BLaER1 treated with 17β-estradiol and CSF1 and Interleukin-3, amounts not matched to agents 10 nM and 100 nM (cell line): ENCODE results near the gene DOCK4.

Experiments
- H3K27ac ChIP-seq, 11 experiments: shearing (Covaris generic); formaldehyde crosslinking; 2 replicates each; pipeline ENCODE4 v1.8.1; 2022
- H3K27me3 ChIP-seq, 11 experiments: shearing (Covaris generic); formaldehyde crosslinking; 2 replicates each; pipeline ENCODE4 v1.8.1; 2022
- H3K36me3 ChIP-seq, 11 experiments: shearing (Covaris generic); formaldehyde crosslinking; 2 replicates each; pipeline ENCODE4 v1.8.1; 2022
- H3K4me1 ChIP-seq, 10 experiments: shearing (Covaris generic); formaldehyde crosslinking; 2 replicates each; pipeline ENCODE4 v1.8.1; 2022
- H3K4me2 ChIP-seq, 11 experiments: shearing (Covaris generic); formaldehyde crosslinking; 2 replicates each; pipeline ENCODE4 v1.8.1; 2022
- H3K4me3 ChIP-seq, 10 experiments: shearing (Covaris generic); formaldehyde crosslinking; 2 replicates each; pipeline ENCODE4 v1.8.1; 2022
- H3K9ac ChIP-seq, 11 experiments: shearing (Covaris generic); formaldehyde crosslinking; 2 replicates each; pipeline ENCODE4 v1.8.1; 2022
- H3K9me3 ChIP-seq, 11 experiments: shearing (Covaris generic); formaldehyde crosslinking; replicated peaks in 1 of 11; 2 replicates each; pipeline ENCODE4 v1.8.1; 2022
- H4K20me1 ChIP-seq, 11 experiments: shearing (Covaris generic); formaldehyde crosslinking; 2 replicates each; pipeline ENCODE4 v1.8.1; 2022
- Cebpa-rat ChIP-seq, 11 experiments: shearing (Covaris generic); IDR thresholded peaks; 2 replicates each; pipeline ENCODE4 v1.8.1; 2022

DOCK4 gene

DNA sequence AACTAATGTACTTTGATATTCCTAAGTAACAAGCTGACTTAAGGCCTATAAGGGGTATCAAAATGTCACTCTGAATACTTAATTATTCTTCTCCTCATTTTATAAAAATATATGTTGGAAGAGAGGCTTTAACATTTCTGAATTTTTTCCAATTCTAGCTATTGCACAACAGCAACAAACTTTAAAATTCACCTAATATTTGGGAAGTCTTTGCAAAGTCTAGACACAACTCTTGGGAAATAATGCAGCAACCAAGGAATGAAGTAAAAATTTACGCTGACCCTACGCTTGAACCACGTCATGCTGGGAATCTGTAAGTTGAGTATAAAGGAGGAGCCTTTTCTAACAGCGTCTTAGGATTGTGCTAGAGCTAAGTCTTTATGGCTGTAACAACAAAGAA, 400.0 kb downstream of the DOCK4 start:
- Histone ChIP-seq H3K36me3 (peaks cover 0 to 100% (median 15%) of the 10 kb centered on the region in 11 experiments; a peak in 11 of 22 replicates), H4K20me1 (peaks cover 0 to 5% (median 0%) of the 10 kb centered on the region in 11 experiments; a peak in 1 of 22 replicates), H3K27me3 (no peaks in the 10 kb centered on the region), H3K4me3 (no peak overlapping the region), H3K27ac (no peak overlapping the region), H3K9ac (no peak overlapping the region), H3K4me2 (no peak overlapping the region), H3K4me1 (no peaks in the 10 kb centered on the region), H3K9me3 (peaks cover 23 to 39% (median 30%) of the 10 kb centered on the region in 11 experiments)
- no peak for TF ChIP-seq Cebpa-rat (IDR thresholded peaks at IDR 0.05)

DNA sequence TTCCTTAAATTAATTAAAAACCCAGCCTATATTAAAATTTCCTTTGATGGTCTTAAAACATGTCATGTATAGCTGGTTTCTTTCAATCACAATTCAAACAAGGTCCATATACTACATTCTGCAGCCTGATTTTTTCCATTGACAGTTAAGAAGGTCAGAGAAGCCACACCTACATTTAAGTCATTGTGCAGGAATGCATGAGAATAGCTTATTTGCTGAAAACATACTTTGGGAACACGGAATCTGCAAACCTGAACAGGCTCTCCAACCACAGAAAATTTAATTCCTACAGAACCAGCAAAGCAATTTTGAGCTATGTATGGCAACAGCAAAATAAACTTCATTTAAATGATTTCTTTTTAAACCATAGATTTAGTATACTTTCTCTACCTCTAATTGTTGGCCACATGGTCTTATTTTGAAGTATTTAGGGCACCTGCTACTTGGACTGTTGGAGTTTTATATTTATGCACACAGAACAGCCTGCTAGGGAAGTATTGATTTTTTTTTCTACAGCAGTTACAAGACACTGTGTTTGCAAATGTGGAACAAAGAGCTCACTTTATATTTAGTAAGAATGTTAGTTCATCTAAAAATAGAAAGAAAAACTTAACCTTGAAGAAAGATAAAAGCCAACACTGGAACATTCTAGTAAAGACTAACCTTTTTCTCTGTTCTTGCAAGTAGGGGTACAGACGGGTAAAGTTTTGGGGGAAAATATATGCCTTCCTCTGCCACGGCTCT, 403.0 kb downstream of the DOCK4 start:
- Histone ChIP-seq H3K9ac (no peak overlapping the region), H3K4me2 (no peak overlapping the region), H3K27ac (no peak overlapping the region), H3K4me3 (no peak overlapping the region), H3K9me3 (peaks cover 52 to 70% (median 60%) of the 10 kb centered on the region in 11 experiments), H3K27me3 (no peaks in the 10 kb centered on the region), H4K20me1 (no peaks in the 10 kb centered on the region), H3K36me3 (peaks cover 0 to 99% (median 3%) of the 10 kb centered on the region in 11 experiments; a peak in 10 of 22 replicates), H3K4me1 (no peaks in the 10 kb centered on the region)
- TF ChIP-seq Cebpa-rat (IDR thresholded peaks at IDR 0.05) = no peak

DNA sequence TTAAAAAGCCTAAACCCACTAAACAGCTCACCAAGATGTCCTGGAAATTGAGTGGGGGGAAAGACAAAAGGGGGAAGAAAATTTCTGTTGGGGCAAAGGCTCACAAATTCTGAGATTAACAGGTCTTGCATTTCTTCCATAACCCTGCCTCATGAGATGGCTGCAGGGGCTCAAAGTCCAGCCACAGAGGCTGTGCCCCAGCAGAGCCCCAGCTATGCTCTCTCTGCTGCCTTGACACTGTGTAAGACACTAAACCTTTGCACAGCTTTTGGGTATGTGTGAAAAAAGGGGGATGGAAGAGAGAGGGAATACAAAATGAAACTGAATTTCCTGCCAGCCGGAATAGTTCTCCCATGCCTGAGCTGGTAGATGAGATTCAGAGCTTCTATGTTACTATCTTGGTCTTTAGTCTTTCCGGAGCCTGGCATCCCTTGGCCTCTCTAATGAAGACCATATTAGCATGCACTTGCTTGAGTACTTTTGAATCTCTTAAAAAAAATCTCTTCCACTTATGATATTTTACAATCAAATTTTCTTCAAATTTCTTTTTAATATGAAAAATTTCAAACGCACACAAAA, 403.9 kb downstream of the DOCK4 start:
- Histone ChIP-seq H3K36me3 (peaks cover 0 to 99% (median 3%) of the 10 kb centered on the region in 11 experiments; a peak in 10 of 22 replicates), H3K9me3 (peaks cover 61 to 79% (median 69%) of the 10 kb centered on the region in 11 experiments), H3K27ac (no peak overlapping the region), H4K20me1 (no peaks in the 10 kb centered on the region), H3K9ac (no peak overlapping the region), H3K4me1 (no peaks in the 10 kb centered on the region), H3K4me2 (no peak overlapping the region), H3K4me3 (no peak overlapping the region), H3K27me3 (no peaks in the 10 kb centered on the region)
- no peak for TF ChIP-seq Cebpa-rat (IDR thresholded peaks at IDR 0.05)

DNA sequence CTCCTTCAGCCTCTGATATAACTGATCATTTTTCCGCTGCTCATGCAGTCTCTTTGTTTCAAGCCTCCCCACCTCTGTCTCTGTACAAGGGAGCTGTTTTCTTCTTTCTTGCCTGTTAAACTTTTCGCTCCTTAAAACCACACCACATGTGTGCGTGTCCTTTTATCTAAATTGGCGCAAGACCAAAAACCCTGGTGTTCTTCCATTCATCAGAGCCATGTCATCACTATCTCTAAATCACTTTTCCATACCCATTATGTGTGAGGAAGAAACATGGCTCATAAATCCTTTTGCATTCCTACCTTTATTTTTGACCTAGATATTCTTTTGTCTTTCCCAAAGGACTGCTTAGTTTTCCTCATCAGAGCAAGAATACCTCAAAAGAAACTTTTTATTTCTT, 404.9 kb downstream of the DOCK4 start:
- H3K27me3 ChIP-seq = no peaks in the 10 kb centered on the region
- no peak overlapping the region for H3K27ac ChIP-seq
- H3K36me3 ChIP-seq = peaks cover 0 to 99% (median 12%) of the 10 kb centered on the region in 11 experiments; a peak in 10 of 22 replicates
- H3K4me3 ChIP-seq = no peak overlapping the region
- H4K20me1 ChIP-seq = no peaks in the 10 kb centered on the region
- H3K9ac ChIP-seq = no peak overlapping the region
- peaks cover 71 to 89% (median 79%) of the 10 kb centered on the region in 11 experiments for H3K9me3 ChIP-seq
- H3K4me2 ChIP-seq = no peak overlapping the region
- no peak for TF ChIP-seq Cebpa-rat (IDR thresholded peaks at IDR 0.05)
- no peaks in the 10 kb centered on the region for H3K4me1 ChIP-seq

DNA sequence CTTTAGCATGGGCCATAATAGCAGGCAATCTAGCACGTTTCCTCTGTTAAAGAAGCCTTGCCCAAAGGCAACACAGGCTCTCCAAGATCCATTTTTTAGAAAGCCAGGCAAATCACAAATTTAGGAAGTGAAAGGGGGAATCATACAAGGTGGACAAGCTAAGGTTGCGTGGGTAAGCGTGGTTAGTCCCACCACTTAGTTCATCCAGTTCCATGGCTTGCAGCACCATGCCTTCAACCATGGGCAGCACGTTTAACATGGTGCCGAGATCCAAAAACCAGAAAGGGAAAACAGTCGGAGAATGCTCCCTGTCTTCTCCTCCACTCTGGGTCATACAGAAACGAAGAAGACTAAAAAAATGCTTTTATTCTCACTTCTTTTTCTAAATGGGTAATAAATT, 409.5 kb downstream of the DOCK4 start:
- Histone ChIP-seq H3K4me1 (no peaks in the 10 kb centered on the region), H3K9ac (no peak overlapping the region)

DNA sequence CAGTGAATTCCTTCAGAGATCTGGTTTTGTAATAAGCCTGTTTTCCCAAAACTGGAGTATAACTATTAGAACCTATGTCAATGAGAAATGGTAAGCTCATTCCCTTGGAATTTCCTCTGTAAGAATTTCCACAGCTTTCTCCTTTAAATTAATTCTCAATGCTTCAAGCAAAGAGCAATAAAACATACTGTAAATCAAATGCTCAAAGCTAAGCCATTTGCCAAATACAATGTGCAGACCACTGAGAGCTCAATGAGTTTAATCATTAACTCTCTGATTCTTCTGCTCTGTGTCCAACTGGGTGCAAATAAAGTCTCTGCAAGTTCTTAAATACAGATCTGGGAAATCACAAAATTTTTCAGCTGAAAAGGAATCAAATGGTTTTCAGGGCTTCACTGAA, 416.3 kb downstream of the DOCK4 start:
- no peaks in the 10 kb centered on the region for H3K4me1 ChIP-seq
- H3K4me3 ChIP-seq = no peak overlapping the region
- no peak for TF ChIP-seq Cebpa-rat (IDR thresholded peaks at IDR 0.05)
- no peak overlapping the region for H3K27ac ChIP-seq
- H4K20me1 ChIP-seq = peaks cover 0 to 11% (median 0%) of the 10 kb centered on the region in 11 experiments; a peak in 1 of 22 replicates
- H3K36me3 ChIP-seq = peaks cover 0 to 97% (median 5%) of the 10 kb centered on the region in 11 experiments; a peak in 10 of 22 replicates
- H3K9me3 ChIP-seq = peaks cover 5 to 38% (median 27%) of the 10 kb centered on the region in 11 experiments
- no peak overlapping the region for H3K9ac ChIP-seq
- no peaks in the 10 kb centered on the region for H3K27me3 ChIP-seq
- no peak overlapping the region for H3K4me2 ChIP-seq

More for the DNA sequence above, 409.5 kb downstream of the DOCK4 start:
- Histone ChIP-seq H3K36me3 (peaks cover 0 to 99% (median 23%) of the 10 kb centered on the region in 11 experiments; a peak in 13 of 22 replicates), H3K9me3 (peaks cover 73 to 98% (median 89%) of the 10 kb centered on the region in 11 experiments), H3K4me3 (peak overlapping the region in 1 of 10 experiments; percentile 23; a peak in 1 of 20 replicates), H3K4me2 (no peak overlapping the region), H3K27ac (no peak overlapping the region), H4K20me1 (no peaks in the 10 kb centered on the region), H3K27me3 (no peaks in the 10 kb centered on the region)
- no peak for TF ChIP-seq Cebpa-rat (IDR thresholded peaks at IDR 0.05)

DNA sequence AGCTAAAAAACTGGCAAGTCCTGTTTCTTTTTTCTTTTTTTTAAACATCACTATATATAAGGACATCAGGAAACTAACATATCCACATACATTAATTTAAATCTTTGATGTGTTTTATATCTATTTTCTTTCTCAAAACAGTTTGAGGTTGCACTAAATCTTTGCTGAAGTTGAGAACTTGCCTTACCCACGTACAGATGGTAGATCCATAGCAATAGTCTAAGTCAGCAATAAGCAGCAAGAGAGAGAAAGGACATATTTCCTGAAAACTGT, 417.2 kb downstream of the DOCK4 start:
- Histone ChIP-seq H3K4me1 (no peaks in the 10 kb centered on the region), H3K27ac (no peak overlapping the region), H3K36me3 (peaks cover 0 to 97% (median 0%) of the 10 kb centered on the region in 11 experiments; a peak in 10 of 22 replicates), H4K20me1 (peaks cover 0 to 12% (median 0%) of the 10 kb centered on the region in 11 experiments; a peak in 1 of 22 replicates), H3K9me3 (peaks cover 0 to 29% (median 18%) of the 10 kb centered on the region in 11 experiments; a peak in 19 of 22 replicates), H3K4me3 (no peak overlapping the region), H3K4me2 (no peak overlapping the region), H3K9ac (no peak overlapping the region), H3K27me3 (no peaks in the 10 kb centered on the region)
- TF ChIP-seq Cebpa-rat (IDR thresholded peaks at IDR 0.05) = no peak

DNA sequence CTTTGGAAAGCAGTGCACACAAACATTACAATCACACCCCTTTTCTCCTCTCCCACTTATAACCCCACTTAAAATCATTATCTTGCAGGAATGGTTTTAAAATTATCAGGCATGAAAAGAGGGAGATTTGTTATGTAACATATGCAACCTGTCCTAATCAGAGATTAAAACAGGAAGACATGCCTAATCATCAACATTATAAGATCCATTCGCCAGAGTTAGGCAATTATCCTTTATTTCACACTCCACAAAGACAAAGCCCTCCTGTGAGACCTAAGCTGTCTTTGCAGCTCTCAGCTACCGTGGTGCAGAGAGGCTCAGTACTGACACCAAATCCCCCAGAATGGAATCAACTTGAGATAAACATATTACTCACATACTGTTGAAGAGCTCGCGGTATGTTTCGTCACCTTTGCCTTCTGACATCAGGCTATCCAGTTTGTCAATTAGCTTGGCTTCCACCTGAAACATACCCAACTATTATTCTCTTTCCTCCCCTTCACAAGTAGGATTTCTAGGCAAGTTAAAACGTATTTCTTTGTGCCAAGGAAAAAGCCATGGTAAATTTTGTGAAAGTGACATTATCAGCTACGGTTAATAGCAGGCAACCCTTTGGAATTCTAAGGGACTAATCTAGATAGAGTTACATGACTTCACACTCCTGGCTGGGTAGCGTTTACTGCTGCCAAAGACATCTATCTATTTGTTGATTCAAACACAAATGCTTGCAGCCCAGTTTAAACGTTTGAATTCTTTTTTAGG, 417.7 kb downstream of the DOCK4 start:
- H3K27me3 ChIP-seq = no peaks in the 10 kb centered on the region
- peaks cover 0 to 12% (median 0%) of the 10 kb centered on the region in 11 experiments; a peak in 1 of 22 replicates for H4K20me1 ChIP-seq
- no peak overlapping the region for H3K27ac ChIP-seq
- no peak overlapping the region for H3K4me3 ChIP-seq
- TF ChIP-seq Cebpa-rat (IDR thresholded peaks at IDR 0.05) = no peak
- no peaks in the 10 kb centered on the region for H3K4me1 ChIP-seq
- no peak overlapping the region for H3K4me2 ChIP-seq
- peaks cover 0 to 24% (median 13%) of the 10 kb centered on the region in 11 experiments; a peak in 14 of 22 replicates for H3K9me3 ChIP-seq
- H3K36me3 ChIP-seq = peaks cover 0 to 97% (median 3%) of the 10 kb centered on the region in 11 experiments; a peak in 10 of 22 replicates
- H3K9ac ChIP-seq = no peak overlapping the region

DNA sequence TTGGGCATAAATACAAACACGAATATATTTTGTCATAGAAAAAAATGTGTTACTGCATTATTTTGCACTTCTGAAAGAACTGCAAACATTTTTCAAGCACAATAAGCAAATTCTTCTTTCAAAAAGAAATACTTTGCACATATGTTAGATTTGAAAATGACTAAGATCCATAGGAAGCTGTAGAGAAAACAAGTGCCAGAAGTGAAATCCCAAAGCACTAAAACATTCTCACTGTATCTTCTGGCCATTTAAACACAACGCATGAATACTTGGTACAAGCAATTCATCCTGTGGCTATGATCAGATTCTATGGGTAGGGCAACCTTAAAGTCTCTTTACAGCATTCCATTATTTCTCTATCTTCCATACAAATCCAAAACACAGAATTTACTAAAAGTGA, 418.5 kb downstream of the DOCK4 start:
- H3K4me2 ChIP-seq = no peak overlapping the region
- H3K36me3 ChIP-seq = peaks cover 0 to 97% (median 3%) of the 10 kb centered on the region in 11 experiments; a peak in 10 of 22 replicates
- H3K4me1 ChIP-seq = no peaks in the 10 kb centered on the region
- H3K4me3 ChIP-seq = no peak overlapping the region
- H3K27me3 ChIP-seq = no peaks in the 10 kb centered on the region
- no peak for TF ChIP-seq Cebpa-rat (IDR thresholded peaks at IDR 0.05)
- no peak overlapping the region for H3K9ac ChIP-seq
- H3K9me3 ChIP-seq = peaks cover 0 to 17% (median 7%) of the 10 kb centered on the region in 11 experiments; a peak in 11 of 22 replicates
- no peak overlapping the region for H3K27ac ChIP-seq
- H4K20me1 ChIP-seq = peaks cover 0 to 12% (median 0%) of the 10 kb centered on the region in 11 experiments; a peak in 1 of 22 replicates
